Stimulated activated CD8-positive, alpha-beta memory T cell treated with anti-CD3 and anti-CD28 coated beads, Interleukin-12 subunit alpha, Interleukin-12 subunit beta, amount 100 ng/mL, for 24 hours (primary cell): ENCODE data around the gene CYP27B1.

ENCODE experiments used
- DNase-seq: peaks from one replicate; pipeline ENCODE4 v3.0.0-alpha.2; 2020; ENCODE audit errors: extremely low read depth

The CYP27B1 gene

GRCh38 chr12:57735952-57736740 is 30.7 kb downstream of the CYP27B1 start:
- no peak for DNase-seq

- no peak for DNase-seq
These were observed 31.6 kb downstream of the CYP27B1 start for GRCh38 chr12:57735198-57735855.

DNA sequence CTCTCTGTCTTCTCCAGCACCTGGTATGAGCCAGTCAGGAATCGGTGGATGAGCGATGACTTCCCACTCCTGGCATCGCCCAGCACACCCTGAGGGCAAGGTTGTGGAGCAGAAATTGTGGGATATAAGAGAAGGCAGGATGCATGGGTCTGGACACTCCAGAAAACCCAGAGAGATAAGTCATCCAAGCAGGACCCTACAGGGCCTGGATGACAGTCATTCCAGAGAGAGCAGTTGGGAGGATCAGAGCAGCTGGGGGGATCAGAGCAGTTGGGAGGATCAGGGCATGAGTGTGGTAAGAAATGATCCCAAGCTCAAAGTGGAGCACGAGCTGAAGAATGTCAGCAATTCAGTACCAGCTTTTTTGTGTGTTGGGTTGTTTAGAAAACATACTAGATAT is 32.3 kb downstream of the CYP27B1 start:
- no peak for DNase-seq

DNA sequence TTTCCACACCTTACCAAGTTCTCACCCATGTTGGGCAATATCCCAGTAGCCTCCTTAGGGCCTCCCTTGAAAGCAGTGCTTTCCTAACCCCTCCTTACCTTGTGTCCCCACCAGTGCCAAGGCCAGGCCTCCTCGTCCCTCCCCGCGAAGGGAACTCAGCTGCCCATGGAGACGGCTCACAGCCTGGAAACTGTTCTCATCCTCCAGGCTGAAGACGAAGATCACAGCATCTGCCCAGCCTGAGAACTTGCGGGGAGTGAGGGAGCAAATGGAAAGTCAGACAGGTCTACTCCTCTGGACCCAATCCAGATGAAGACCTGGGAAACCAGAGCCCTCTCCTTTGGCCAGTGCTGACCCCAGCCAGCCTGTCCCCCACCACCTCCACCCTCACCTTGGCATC is 33.0 kb downstream of the CYP27B1 start:
- no peak for DNase-seq

- no peak for DNase-seq
These were observed 33.9 kb downstream of the CYP27B1 start for GRCh38 chr12:57732726-57733593.

GRCh38 chr12:57732270-57732669 is 34.6 kb downstream of the CYP27B1 start:
- no peak for DNase-seq

DNA sequence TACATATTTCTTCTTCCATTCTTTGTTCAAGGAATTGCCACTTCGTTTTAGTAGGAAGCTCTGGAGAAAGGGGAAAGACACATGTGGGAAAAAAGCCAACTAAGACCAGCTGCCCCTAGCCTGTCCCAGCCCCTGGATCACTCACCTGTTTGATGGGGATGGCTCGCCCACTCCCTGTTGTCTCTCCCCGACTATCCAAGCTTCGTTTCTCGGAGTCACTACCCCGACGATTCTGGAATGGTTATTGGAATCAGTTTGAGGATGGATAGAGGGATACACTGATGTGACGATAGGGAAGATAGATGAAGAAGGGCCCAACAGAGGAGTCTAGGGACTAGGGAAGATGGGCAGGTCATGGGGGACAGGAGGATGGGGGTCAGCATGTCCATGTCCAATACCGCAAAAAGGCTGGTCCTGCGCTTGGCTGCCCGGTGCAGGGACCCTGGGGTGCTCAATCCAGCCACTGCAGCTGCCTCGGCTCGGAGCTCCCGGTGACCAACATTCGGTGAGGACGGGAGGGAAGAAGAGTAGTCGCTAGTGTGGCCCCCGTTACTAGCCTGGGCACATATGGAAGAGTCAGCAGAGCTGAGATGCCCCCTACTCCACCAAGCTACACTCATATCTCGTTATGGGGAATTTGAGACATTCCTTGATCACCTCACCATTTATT is 35.3 kb downstream of the CYP27B1 start:
- no peak for DNase-seq

- no peak for DNase-seq
These were observed 36.4 kb downstream of the CYP27B1 start for GRCh38 chr12:57730336-57731067.

DNA sequence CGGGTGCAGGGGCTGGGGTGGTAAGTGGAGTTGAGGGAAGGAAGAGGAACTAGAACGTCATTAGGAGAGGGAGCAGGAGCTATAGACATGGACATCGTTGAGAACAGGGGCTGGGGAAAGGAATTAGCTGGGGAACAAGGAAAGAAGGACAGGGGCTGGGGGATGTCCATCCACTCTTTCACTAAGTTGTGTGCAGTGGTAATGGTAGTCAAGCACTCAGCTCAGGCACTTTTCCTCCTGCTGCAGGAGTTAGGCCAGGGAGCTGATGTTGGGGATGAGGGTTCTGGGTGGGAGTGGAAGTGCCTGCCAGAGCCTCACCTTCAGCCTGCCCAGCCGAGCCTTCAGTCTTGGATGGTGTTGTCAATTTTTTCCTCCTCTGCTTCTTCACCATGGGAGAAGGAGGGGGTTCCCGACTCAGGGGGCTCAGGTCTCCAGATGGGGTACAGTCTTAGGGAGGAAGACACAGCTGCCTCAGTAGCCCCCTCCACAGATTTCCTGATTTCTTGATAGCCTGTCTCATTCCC is 37.5 kb downstream of the CYP27B1 start:
- no peak for DNase-seq

DNA sequence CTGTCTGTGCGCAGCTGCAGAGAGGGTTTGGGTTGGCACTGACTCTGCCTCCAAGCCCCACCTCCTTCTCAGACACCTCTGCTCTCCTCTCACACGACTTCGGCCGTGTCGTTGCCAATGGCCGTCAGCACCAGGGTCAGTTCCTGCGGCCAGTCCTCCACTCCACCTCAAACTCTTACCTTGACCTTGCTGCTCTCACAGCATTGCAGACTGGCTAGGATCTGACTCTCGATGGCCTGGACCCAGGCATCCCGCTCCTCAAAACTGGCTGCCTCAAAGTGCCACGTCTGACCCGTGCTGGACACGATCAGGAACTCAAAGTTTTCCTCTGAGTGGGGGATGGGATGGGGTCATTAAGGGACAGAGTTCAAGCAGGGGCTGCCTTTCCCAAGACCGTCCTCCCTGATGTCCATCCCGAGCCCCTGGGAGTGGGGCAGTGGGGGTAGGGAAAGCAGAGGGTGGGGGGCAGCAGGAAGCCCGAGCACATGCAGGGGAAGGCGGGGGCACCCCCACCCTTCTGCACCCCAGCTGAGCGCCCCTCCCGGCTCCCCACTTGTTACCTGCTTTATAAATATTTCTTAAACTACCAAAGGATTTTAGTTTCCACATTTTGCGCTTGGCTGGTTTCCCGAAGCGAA is 39.0 kb downstream of the CYP27B1 start:
- no peak for DNase-seq

DNA sequence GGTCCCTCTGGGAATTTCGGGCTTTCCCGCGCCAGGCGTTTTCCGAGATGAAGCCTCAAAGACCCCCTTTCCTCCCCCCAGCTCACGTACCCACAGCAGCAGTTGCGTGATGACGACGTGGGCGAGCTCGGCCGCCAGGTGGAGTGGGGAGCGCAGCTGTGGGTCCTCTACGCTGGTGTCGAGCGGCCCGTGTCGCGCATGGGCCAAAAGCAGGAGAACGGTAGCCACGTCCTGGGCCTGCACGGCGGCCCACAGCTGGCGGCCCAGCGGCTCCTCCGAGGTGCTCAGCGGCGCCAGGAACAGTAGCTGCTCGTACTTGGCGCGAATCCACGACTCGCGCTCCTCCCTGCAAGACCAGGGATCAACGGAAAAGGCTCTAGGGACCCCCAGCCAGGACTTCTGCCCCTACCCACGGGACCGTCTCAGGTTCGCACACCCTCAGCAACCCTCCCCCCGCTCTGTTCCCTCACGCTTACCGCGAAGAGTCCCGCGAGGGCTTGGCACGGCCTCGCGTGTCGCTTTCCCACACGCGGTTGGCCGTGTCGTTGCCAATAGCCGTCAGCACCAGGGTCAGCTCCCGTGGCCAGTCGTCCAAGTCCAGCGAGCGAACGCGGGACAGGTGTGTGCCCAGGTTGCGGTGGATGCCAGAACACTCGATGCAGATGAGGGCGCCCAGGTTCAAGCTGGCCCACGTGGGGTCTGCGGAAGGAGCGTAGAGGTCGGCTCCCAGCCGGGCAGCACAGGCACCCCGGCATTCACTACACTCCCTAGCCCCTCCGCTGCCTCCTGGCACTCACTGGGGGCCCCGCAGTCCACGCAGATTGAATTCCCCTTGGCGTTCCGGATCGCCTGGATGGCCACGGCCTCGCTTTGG is 39.8 kb downstream of the CYP27B1 start:
- no peak for DNase-seq

DNA sequence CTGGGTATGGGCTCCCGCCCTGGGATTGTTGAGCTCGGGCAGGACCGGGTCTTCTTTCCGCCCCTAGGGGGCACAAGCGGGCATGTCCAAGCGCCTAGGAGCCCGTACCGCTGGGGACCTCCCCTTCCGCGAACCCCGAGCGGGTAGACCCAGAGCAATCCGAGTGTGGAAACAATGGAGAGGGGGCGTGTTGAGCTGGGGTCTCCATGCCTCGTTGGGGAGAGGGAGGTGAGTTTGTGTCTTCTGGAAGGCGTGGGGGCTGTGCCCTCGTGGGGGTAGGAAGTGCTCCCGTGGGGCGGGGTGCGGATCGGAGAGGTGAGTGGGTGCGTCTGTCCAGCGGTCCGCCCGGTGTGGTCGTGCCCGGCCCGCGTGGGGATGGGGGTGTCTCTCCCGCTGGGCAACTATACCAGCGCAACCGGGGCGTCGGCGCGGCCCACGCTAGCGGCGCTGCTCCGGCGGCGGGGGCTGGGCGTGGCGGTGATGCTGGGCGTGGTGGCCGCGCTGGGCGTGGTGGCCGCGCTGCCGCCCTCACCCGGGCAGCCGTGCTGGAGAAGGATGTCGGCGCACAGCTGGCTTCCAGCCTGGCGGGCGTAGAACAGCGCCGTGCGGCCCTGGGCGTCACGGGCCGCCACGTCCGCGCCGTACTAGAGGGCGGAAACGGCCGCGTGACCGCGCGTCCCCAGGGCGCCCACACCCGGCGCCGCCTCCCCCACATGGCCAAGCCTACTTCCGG is 40.6 kb downstream of the CYP27B1 start:
- no peak for DNase-seq

- no peak for DNase-seq
These were observed 41.1 kb downstream of the CYP27B1 start for GRCh38 chr12:57725851-57726150.

DNA sequence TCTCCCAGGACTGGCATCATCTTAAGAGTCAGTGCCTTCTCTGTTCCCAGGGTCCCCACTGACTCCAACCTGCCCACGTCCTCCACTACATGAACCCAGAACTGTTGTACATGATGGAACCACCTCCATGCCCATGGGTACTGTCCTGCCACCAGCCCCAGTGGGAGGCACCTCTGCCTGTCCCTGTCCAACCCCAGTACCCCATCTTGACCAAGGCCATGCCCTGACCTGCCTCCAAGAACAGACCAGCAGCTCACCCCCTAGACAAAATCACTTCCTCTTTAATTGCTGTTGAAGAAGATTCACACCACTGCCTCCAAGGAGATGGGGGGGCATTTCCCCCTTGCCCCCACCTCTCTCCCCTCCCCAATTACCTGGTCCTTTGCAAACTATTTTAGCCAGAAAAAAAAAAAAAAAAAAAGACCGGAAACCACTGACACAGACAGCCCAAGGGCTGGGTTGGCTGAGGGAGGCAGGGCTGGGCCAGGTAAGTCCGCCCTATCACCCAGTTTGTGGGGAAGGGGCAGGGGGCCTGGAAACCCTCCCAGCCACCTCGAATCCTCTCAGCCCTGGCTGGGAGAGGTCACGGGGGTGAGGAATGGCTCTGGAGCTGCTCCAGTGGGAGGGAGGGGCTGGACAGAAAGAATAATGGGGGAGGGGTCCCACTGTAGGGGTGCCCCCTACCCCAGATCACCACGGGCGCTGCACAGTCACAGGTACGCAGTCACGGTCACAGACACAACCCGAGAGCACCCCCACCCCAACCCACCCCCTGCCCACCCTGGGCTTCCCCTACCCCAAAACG is 41.7 kb downstream of the CYP27B1 start:
- no peak for DNase-seq

DNA sequence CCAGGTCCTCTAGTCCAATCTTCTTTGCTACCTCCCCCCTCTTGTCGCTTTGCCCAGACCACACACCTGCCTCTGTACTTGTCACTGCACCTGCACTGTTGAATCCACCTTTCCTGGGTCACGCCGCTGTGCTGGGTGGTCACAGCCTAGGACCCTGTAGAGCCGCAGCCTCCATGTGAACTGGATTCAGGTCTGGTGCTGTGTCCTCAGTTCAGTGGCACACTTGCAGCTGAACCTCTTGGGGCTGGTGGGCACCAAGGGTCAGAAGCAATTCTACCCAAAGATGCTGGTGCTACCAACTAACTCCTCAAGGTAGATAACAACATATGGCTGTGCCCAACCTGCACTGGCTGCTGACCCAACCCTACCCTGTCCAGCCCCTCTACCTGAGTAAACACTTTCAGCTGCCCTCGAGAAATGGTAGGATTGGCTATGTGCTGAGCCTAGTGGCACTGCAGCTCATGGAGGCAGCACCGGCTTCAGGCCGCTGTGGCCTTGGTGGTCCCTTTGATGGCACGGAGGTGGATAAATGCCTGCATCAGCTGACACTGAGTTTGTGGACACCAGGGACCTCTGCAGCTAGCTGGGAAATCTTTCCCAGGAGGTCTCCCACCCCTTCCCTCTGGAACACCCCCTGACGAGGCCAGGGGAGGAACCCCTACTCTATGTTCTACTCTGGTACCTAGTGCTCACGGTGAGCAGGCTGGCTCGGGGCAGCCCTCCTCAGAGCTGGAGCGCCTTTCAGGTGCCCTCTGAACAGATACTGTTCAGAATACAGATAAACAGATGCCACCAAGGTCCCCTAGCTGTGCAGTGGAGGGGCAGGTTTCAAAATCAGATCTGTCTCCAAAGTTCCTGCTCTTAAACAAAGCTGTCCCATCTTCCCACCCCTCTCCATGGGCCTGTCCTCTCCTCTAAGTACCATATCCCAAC is 42.6 kb downstream of the CYP27B1 start:
- no peak for DNase-seq

DNA sequence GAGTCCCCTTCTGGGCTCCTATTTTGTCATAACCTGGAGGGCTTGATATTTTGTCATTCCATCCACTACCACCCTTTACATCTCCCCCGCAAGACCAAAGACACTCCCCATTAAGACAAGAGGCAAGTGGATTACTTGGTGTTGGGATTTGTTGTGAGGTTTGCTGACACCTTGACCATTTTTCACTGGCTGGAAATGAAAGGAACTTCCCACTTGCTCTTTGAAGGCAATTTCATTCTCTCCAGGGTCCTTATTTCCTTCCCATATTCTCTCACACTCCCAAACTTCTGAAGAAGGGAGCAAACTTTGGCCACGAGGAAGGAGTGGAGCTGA is 43.3 kb downstream of the CYP27B1 start:
- no peak for DNase-seq
